HG02759 (cell line): ENCODE measurements around the gene PLEKHG5.

Experiments used
- ATAC-seq: cut with Tn5 transposase; IDR thresholded peaks from one replicate; pipeline ENCODE4 v1.9.1; 2021; ENCODE audit warnings: mild to moderate bottlenecking, moderate library complexity; ENCODE audit not compliant: unreplicated experiment

PLEKHG5 gene, protein sequence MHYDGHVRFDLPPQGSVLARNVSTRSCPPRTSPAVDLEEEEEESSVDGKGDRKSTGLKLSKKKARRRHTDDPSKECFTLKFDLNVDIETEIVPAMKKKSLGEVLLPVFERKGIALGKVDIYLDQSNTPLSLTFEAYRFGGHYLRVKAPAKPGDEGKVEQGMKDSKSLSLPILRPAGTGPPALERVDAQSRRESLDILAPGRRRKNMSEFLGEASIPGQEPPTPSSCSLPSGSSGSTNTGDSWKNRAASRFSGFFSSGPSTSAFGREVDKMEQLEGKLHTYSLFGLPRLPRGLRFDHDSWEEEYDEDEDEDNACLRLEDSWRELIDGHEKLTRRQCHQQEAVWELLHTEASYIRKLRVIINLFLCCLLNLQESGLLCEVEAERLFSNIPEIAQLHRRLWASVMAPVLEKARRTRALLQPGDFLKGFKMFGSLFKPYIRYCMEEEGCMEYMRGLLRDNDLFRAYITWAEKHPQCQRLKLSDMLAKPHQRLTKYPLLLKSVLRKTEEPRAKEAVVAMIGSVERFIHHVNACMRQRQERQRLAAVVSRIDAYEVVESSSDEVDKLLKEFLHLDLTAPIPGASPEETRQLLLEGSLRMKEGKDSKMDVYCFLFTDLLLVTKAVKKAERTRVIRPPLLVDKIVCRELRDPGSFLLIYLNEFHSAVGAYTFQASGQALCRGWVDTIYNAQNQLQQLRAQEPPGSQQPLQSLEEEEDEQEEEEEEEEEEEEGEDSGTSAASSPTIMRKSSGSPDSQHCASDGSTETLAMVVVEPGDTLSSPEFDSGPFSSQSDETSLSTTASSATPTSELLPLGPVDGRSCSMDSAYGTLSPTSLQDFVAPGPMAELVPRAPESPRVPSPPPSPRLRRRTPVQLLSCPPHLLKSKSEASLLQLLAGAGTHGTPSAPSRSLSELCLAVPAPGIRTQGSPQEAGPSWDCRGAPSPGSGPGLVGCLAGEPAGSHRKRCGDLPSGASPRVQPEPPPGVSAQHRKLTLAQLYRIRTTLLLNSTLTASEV

GRCh38 chr1:6491480-6491962 is at the start of gene PLEKHG5:
TSS of gene PLEKHG5 (minus strand) at chr1:6491667. CDS start at chr1:6477571, 14,096 bp downstream.
- no peak for ATAC-seq

GRCh38 chr1:6538956-6539355 is 47.5 kb upstream of the PLEKHG5 start:
- ATAC-seq: no peak

DNA sequence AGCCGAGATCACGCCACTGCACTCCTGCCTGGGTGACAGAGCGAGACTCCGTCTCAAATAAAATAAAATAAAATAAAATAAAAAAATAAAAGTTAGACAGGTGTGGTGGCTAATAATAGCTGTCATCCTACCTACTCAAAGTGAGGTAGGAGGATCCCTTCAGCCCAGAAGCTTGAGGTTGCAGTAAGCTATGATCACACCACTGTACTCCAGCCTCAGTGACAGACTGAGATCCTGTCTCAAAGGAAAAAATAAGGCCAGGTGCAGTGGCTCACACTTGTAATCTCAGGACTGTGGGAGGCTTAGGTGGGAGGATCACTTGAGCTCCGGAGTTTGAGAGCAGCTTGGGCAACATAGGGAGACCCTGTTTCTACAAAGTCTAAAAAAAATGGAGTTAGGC is 44.8 kb upstream of the PLEKHG5 start:
- no peak for ATAC-seq

- no peak for ATAC-seq
Observed at GRCh38 chr1:6535214-6535613, 43.7 kb upstream of the PLEKHG5 start.

GRCh38 chr1:6534248-6534822 is 42.9 kb upstream of the PLEKHG5 start:
- ATAC-seq: no peak

GRCh38 chr1:6531996-6532395 is 40.5 kb upstream of the PLEKHG5 start:
- no peak for ATAC-seq

DNA sequence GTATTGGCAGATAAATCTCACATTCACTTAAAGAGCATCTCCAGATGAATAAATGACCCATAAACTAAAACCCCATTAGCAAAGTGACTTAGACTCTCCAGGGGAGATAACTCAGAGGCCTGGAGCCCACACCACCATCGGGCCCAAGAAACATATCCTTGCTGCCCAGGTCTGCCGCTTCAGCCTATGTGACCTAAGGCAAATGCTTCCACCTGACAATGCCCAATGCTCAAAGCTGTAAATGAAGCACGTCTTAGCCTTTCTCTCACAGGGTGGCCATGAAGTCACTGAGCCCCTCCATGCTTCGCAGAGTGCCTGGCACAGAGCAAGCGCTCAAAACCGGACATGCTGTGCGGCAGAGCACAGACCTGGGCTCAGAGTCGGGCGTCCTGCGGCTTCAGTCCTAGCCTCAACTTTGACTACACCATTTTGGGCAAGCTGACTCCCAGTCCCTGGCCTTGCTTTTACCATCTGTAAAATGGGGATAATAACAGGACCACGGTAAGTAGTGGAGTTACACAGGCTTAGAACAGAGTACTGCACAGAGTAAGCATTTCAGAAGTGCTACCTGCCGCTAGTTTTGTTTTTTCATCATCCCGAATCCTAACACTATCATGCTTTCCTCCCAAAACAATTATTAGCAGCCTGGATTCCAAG is 39.2 kb upstream of the PLEKHG5 start:
- no peak for ATAC-seq

DNA sequence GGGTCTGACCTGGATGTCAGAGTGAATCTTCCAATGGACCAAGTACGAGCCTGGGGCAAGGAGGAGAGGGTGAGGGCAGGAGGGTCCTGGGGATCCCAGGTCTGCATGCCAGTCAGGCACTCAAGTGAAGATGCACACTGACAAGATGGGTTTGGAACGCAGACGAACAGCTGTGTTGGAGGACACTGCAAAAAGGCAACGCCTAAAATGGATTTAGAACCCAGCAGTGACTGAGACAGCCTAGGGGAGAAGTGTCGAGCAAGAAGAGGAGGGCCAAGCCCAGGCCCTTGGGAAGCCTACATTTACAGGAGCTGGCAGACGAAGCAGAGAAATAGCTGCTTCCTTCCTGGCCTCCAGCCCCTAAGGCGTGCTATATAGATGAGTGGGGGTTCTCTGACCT is 37.0 kb upstream of the PLEKHG5 start:
- no peak for ATAC-seq

DNA sequence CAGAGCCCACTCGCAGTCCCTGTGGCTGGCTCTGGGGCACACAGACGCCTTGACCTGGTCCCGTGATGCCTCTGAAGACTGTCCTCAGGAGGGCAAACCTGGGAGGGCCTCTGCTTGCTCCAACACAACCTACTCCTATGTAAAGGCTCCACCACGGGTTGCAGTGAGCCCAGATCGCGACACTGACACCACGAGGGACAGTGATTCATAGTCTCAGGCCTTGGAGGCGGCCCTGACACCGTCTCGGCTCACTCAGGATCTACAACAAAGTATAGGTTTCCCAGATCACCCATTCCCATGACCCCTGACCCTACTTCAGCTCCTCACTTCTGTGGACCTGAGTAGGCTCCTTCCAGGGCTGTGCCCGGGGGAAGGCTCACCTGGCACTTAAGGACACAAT is 34.8 kb upstream of the PLEKHG5 start:
- no peak for ATAC-seq

DNA sequence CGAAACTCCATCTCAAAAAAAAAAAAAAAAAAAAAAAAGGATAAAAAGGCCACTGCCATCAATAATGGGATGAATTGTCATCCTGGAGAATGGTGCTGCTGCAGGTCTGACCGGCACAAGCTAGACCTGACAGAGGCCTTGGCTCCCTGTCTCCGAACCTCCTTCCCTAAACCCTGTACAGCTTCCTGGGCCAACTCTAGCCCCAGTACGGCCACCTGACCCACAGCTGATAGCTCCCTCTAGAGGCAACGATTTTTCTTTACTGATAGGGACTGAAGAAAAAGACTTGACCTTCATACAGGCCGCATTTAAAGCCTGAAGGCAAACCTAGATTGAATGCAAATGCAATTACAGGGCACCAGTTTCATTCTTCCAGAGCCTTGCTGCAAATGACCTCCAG is 32.1 kb upstream of the PLEKHG5 start:
- ATAC-seq: no peak

DNA sequence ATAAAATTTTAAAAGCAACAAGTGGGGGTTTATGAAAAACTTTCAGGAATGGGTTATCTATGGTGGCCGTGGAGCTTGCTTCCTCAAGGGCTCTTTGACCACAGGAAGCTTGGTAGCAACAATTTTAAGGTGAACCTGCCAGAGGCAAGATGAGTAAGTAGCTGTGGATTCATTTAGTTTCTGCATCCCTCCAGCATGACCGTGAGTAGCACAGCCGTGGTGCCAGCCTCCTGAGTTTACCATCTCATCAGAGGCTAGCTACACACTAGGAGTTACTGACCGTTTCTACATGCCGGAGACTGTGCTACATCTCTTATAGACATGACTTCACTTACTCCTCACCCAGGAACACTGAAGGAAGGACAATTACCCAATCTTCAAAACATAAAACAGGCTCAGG is 30.1 kb upstream of the PLEKHG5 start:
- no peak for ATAC-seq

- no peak for ATAC-seq
Observed at GRCh38 chr1:6519935-6520671, 28.6 kb upstream of the PLEKHG5 start.

GRCh38 chr1:6519491-6519934 is 28.0 kb upstream of the PLEKHG5 start:
- no peak for ATAC-seq

- no peak for ATAC-seq
Observed at GRCh38 chr1:6517435-6517851, 26.0 kb upstream of the PLEKHG5 start.

GRCh38 chr1:6515771-6516170 is 24.3 kb upstream of the PLEKHG5 start:
- ATAC-seq: no peak

DNA sequence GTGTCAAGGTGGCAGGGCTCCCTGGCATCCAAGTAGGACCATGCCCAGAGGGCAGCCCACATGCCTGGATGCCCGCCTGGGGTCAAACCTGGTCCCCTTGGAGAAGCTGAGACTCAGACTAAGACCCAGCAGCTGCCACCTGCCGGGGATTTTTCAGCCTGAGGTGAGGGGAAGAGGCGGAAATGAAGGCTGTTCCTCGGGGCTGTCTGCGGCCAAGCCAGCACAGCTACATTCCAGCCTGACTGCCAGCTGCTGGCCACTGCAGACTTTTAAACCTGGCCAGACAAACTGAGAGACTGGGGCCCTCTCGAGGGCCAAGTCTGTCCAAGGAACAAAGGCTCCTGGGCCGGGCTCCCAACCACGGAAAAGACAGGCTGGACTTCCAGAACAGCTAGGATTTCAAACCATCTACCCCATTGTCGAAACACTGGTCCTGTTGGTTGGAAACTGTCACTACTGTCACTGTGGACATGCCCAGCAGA is 21.9 kb upstream of the PLEKHG5 start:
- no peak for ATAC-seq

GRCh38 chr1:6512908-6513280 is 21.4 kb upstream of the PLEKHG5 start:
- ATAC-seq: no peak

GRCh38 chr1:6512245-6512907 is 20.9 kb upstream of the PLEKHG5 start:
- ATAC-seq: no peak

GRCh38 chr1:6511561-6512244 is 20.2 kb upstream of the PLEKHG5 start:
- no peak for ATAC-seq
